Heart left ventricle (tissue), 13 donors: ENCODE data around the gene A3GALT2.

ENCODE experiments used
- CTCF ChIP-seq, 12 donors: fragments of 200-600 bp; sonication (generic) in 4 of 12; IDR thresholded peaks; one replicate each; pipeline versions ENCODE4 v1.5.0 to v1.8.0; 2018 to 2022; ENCODE audit warnings: antibody characterized with exemption in 12 of 12, mild to moderate bottlenecking in 5 of 12
- POLR2A ChIP-seq, 2 donors: fragments of 450-650 bp; IDR thresholded peaks; one replicate each; pipeline ENCODE4 v1.6.1; 2017; ENCODE audit warnings: antibody characterized with exemption in 2 of 2, mild to moderate bottlenecking in 2 of 2, moderate library complexity in 2 of 2
- donor health status: ischemic (EF 13 %, LVEDD 7.1; RV severe dilation, severe dysfunction).
- donor health status: DM: no; HTN: yes; CAD: no.
- donor health status: DM: no; HTN: no; CAD: no.
- donor health status: ischemic (EF 25% LVEDD 6.9; RV normal size, moderate dysfunction).
- donor health status: ischemic (EF 25% LVEDD 5.7; RV mildly dilated, moderate dysfunction).
- donor health status: ischemic (EF 35%, LVEDD 5.7; RV mildly dilated, moderate dysfunction).
- donor health status: nonischemic (EF 11% LVEDD 7.7; RV severe dilation, severe dysfunction).
- donor health status: DM: yes; HTN: yes; CAD: no.
- donor health status: PGD.
- donor health status: ischemic (EF 29% LVEDD 5.4; RV normal size, mild dysfunction).
- donor health status: nonischemic (EF 23%, LVEDD 6.1; RV moderate dilation, normal function).

DNA sequence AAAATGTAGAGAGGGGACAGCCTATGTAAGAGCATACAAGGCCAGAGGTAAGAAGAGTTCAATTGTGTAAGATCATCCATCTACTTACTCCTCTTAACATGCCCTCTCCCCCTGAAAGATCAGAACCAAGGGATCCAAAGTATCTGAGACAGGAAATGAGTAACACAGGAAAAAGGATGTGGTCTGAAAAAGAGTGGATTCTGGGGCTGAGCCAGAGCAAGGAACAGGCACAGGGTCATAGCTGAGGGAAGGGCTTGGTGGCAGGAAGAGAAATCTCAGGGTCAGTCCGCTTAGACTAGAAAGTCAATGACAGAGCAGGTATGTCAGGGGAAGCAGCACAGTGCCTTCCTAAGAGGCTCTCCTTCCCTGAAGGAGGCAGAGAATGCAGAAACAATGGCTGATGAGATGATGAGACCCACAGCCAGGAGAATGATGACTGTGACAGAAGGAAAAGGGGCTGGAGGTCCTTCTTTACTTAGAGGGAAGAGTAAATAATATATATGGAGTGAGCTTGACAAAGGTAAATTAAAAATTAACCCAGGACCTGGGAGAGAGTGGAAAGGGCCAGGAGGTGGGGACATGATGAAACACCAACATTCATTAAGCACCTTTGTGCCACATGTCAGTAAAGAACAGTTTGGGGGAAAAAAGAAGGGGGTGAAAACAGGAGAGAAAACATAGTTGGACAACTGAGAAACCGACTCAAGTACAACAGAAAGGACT lies 26.2 kb upstream of the A3GALT2 start:
- TF ChIP-seq CTCF (IDR thresholded peaks at IDR 0.05) (no peak), POLR2A (IDR thresholded peaks at IDR 0.05) (peak in 1 of 2 donors; percentile 80)
